Rectal smooth muscle tissue (tissue), 1 donor: Measurements from ENCODE around the gene WNT10A.

Experiments
- H3K27ac ChIP-seq: one replicate; pipeline ENCODE4 v1.7.0; 2013; ENCODE audit warnings: low read depth, low read length, inconsistent platforms
- H3K27me3 ChIP-seq: one replicate; pipeline ENCODE4 v1.7.0; 2013; ENCODE audit warnings: low read length; ENCODE audit not compliant: control insufficient read depth, insufficient read depth
- H3K36me3 ChIP-seq: one replicate; pipeline ENCODE4 v1.7.0; 2013; ENCODE audit warnings: low read length; ENCODE audit not compliant: control insufficient read depth, insufficient read depth
- H3K4me1 ChIP-seq: one replicate; pipeline ENCODE4 v1.7.0; 2013; ENCODE audit warnings: low read length; ENCODE audit not compliant: control insufficient read depth, insufficient read depth
- H3K4me3 ChIP-seq: one replicate; pipeline ENCODE4 v1.7.0; 2013; ENCODE audit warnings: low read length
- H3K9ac ChIP-seq: one replicate; pipeline ENCODE4 v1.7.0; 2013; ENCODE audit warnings: low read length

The WNT10A gene

DNA sequence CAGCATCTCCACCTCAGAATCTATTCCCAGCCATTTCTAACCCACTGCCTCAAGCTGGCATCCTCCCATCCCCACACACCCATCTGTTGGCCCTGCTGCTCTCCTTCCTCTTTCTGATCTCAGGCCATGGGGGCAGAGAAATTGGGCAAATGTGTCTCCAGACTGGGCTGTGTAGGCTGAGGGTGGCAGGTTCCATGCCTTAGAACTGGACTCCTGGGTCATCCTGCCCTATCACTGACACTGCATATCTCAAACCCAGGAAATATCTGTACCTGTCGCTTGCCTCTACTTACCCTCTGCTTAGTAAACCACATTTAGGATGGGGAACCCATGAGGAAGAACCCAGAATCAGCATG lies 1.8 kb downstream of the WNT10A start:
- Histone ChIP-seq H3K4me1 (no peaks in the 10 kb centered on the region), H3K4me3 (no peak overlapping the region), H3K36me3 (no peaks in the 10 kb centered on the region), H3K27me3 (peaks cover 40% of the 10 kb centered on the region), H3K9ac (no peak overlapping the region), H3K27ac (no peak overlapping the region)

DNA sequence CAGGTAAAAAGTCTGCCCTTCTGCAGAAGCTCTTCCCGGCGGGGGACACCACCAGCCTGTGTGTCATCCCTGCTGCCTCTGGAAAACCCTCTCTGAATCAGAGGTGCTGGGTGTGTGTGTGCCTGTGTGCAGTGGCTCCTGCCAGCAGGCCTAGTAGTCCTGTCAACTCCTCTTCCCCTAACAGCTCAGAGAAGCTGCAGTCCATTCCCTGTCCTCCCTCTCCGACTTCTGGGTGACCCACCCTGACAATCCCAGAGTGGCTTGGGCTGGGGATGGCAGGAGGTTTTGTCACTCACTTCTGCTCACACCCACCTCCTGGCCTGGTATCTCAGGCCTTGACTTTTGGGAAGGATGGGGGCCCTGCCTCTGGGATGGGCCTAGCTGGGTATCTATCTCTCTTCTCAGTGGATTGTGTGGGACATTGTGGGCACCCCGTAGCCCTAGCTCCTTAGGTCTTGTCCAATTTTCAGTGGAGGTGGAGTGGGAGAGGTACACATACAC lies 2.3 kb downstream of the WNT10A start:
- no peaks in the 10 kb centered on the region for H3K36me3 ChIP-seq
- peaks cover 40% of the 10 kb centered on the region for H3K27me3 ChIP-seq
- H3K4me1 ChIP-seq = no peaks in the 10 kb centered on the region
- H3K4me3 ChIP-seq = no peak overlapping the region
- H3K9ac ChIP-seq = no peak overlapping the region
- H3K27ac ChIP-seq = no peak overlapping the region

DNA sequence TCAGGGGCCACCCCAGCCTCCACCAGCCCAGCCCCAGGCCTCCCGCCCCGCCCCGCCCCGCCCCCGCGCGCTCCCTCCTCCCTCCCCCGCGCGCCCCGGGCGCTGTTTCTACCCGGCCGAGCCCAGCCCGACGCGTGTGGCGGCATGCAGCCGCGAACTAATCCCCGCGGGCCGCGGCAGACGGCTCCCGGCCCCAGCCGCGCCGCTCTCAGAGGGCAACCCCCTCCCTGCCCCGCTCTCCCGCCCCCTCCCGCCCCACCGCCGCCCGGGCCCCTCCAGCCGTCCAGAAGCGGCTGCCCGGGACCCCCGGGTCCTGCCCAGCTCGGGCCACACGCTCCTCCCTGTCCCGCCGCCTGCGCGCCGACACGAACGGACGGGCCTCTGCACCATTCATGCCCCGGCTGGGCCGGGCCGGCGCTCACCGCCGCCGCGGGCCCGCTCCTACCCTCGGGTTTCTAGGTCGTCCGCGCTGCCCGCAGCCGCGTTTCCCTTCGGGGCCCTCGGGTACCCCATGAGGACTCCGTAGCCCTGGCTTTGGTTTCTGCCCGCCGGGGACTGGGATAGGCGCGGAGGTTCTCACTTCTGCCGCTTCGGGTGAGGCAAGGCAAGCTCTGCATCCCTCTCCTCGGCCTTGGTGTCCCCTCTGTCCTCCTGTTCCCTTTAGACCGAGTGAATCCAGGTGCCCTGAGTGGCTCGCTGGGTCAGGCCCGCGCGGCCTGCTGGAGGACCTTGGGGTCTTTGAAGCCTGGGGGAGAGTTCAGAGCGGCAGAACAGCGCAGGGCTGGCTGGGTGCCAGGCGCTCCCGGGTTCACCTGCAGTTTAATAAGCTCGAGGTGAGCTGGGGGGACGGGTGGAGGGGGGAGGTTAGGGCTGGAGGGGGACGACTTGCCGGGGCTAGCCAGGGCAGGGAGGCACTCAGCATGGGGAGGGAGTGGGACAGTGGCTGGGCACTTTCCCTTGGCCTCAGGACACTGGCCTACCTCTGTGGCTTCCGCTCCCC lies 3.1 kb downstream of the WNT10A start:
- Histone ChIP-seq H3K9ac (no peak overlapping the region), H3K4me3 (peak overlapping the region; percentile 19), H3K4me1 (no peaks in the 10 kb centered on the region), H3K36me3 (no peaks in the 10 kb centered on the region), H3K27ac (no peak overlapping the region), H3K27me3 (peaks cover 40% of the 10 kb centered on the region)

DNA sequence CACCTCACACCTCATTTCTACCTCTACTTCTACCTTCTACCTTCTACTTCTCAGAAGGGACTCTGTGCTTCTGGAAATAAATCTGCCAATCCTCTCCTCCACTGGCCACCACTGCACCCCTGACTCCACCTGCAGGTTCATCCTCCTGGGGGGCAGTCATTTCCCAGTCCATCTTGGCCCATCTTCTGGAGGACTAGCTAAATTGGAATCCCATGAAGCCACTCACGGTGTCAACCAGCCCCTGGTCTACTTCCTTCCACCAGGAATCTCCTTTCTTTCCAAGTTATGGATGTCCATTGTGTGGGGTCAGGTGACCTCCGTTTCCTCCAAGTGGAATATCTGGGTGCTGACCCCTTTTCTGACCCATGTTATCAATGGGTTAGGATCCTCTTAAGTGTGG lies 3.9 kb downstream of the WNT10A start:
- H3K27me3 ChIP-seq = peaks cover 36% of the 10 kb centered on the region
- no peak overlapping the region for H3K27ac ChIP-seq
- no peak overlapping the region for H3K4me3 ChIP-seq
- no peaks in the 10 kb centered on the region for H3K4me1 ChIP-seq
- no peaks in the 10 kb centered on the region for H3K36me3 ChIP-seq
- H3K9ac ChIP-seq = no peak overlapping the region

DNA sequence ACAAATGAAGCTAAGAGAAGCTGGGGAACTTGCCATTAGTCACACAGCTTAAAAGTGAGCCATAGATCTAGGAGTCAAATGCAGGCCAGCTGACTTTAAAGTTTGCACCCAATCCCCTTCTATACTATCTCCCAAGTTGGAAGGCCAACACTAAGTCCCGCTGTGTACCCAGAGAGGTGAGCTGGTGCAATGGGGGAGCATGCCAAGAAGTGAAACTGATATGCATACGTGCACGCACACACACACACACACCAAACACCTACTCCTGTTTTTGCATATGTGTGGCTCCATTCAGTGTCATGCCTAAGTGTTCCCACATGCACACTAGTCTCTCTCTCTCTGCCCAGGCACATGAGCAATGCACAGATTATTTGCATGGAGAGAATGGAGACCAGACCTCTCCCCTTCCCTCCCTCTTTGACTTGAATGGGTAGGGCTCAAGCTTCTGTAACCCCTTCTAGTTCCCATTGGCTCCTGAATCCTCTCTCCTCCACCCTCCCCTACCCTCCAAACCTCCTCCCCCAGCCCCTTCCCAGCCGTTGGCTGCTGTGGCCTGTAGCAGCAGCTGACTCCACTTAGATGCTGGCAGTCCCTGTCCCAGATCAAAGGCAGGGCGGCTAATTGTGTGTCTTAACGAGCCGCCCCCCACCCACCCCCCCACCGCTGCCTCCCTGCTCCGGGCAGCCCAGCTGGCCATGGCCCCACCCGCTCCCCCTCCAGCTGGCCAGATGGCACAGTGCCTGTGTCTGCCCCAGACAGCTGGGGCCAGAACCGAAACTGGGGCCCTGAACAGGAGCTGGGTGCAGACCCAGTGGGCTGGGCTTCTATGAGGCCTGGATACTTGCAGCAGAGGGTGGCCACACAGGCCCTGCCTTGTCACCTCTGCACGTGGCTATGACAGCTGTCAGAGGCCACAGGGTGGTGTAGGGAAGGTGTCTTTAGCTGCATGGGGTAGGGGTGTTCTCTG lies 5.6 kb downstream of the WNT10A start:
- Histone ChIP-seq H3K9ac (no peak overlapping the region), H3K4me3 (no peak overlapping the region), H3K36me3 (no peaks in the 10 kb centered on the region), H3K4me1 (no peaks in the 10 kb centered on the region), H3K27me3 (peaks cover 27% of the 10 kb centered on the region), H3K27ac (no peak overlapping the region)

DNA sequence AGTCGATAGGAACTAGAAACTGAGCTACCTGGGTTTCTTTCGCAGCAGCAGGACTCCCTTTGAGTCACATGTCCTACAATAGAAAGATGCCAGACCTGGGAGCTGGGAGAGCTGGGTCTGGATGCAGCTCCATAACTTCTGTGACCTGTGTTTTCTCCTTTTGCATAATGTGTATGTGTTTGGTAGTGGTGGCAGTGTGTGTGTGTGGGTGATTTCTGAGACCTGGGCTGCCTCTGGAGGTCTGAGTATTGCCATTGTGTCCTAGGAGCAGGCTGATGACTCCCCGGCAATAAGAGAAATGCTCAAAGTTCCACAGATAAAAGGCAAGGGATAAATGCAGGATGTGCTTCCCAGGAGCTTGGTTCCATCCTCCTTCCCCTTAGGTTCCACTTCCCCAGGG lies 6.4 kb downstream of the WNT10A start:
- H3K4me1 ChIP-seq = no peaks in the 10 kb centered on the region
- H3K27me3 ChIP-seq = peaks cover 19% of the 10 kb centered on the region
- H3K9ac ChIP-seq = no peak overlapping the region
- no peak overlapping the region for H3K4me3 ChIP-seq
- H3K27ac ChIP-seq = no peak overlapping the region
- H3K36me3 ChIP-seq = no peaks in the 10 kb centered on the region

DNA sequence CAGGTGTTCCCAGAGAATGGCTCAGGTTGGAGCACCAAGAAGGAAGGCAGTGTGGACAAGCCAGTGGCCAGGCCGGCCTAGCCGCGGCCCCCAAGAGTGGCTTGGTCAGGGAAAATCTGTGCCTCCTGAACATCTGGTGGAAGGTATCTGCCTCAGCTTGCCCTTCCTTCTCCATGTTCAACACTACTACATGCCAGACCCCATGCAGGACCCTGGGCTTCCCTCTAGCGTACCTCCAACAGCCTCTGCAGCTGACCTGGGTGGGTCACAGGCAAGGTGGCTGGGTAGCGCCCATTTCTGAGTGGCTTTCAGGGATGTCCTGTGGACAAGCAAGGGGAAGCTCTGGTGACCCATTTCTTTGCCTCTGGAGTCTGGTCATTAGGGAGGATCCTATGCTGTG lies 7.7 kb downstream of the WNT10A start:
- H3K4me3 ChIP-seq = no peak overlapping the region
- no peak overlapping the region for H3K9ac ChIP-seq
- no peaks in the 10 kb centered on the region for H3K36me3 ChIP-seq
- H3K27ac ChIP-seq = no peak overlapping the region
- peaks cover 11% of the 10 kb centered on the region for H3K27me3 ChIP-seq
- peaks cover 3% of the 10 kb centered on the region for H3K4me1 ChIP-seq

DNA sequence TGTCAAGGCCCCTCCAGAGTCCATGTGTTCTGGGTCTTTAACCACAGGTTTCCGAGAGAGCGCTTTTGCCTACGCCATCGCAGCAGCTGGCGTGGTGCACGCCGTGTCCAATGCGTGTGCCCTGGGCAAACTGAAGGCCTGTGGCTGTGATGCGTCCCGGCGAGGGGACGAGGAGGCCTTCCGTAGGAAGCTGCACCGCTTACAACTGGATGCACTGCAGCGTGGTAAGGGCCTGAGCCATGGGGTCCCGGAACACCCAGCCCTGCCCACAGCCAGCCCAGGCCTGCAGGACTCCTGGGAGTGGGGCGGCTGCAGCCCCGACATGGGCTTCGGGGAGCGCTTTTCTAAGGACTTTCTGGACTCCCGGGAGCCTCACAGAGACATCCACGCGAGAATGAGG lies 9.3 kb downstream of the WNT10A start:
- peaks cover 14% of the 10 kb centered on the region for H3K27me3 ChIP-seq
- H3K4me1 ChIP-seq = peaks cover 3% of the 10 kb centered on the region
- H3K27ac ChIP-seq = no peak overlapping the region
- no peaks in the 10 kb centered on the region for H3K36me3 ChIP-seq
- no peak overlapping the region for H3K4me3 ChIP-seq
- no peak overlapping the region for H3K9ac ChIP-seq

DNA sequence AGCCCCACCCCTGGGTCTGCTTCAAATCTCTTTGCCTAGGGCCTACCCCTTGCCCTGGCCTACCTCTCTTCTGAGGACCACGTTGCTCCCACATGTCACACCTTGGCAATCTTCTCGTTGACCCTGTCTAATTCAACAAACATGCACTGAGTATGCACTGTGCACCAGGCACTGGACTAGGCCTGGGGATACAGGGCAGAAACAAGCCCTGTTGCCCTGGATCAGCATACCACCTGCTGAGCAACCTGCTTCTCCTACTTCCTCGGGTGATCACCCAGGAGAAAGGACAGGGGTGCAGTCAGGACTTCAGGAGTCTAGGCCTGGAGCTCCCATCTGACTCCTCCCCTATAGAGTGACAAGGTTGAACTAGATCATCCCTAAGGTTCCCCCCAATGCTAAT lies 9.7 kb downstream of the WNT10A start:
- Histone ChIP-seq H3K27ac (no peak overlapping the region), H3K4me3 (no peak overlapping the region), H3K36me3 (no peaks in the 10 kb centered on the region), H3K4me1 (peaks cover 3% of the 10 kb centered on the region), H3K9ac (no peak overlapping the region), H3K27me3 (peaks cover 19% of the 10 kb centered on the region)

DNA sequence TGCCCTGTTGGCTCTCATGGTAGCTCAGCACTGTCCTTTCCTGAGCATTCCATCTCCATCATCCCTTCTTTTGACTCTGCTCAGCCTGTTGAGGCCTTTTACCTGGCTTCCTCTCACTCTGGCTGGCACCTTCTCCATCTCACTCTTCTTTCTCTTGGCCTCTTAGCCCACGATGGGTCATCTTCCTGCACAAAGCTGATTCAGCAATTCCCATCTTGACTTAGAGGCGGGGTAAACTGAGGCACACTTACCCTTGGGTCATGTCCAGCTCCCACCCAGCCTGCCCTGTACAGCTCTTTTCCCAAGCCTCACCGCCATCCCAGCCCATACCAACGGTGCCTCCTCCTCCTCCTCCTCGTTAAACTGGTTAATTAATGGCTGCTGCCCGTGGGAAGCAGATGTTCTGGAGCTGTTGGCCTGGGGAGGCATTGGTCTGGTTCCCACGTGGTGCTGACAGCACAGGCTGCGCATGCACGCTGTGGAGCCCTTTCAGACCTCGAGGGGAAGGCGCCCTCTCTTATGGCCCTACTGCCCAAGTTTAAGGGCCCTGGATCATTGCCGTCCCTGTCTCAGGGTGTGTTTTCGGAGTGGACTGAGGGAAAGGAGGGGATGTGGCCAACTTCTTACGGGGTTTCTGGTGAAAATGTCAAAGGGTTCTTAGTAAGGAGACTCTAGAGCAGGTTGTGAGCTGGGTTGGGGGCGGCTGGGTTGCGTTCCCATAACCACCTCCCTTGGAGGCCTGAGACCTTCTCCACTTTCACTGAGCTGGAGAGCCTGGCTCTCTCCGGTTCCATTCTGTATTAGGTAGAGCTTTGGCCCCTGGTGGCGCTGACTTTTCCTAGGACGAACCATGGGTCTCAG lies 10.9 kb downstream of the WNT10A start:
- H3K4me1 ChIP-seq = peaks cover 3% of the 10 kb centered on the region
- no peak overlapping the region for H3K9ac ChIP-seq
- H3K36me3 ChIP-seq = no peaks in the 10 kb centered on the region
- no peak overlapping the region for H3K4me3 ChIP-seq
- peaks cover 23% of the 10 kb centered on the region for H3K27me3 ChIP-seq
- H3K27ac ChIP-seq = no peak overlapping the region

DNA sequence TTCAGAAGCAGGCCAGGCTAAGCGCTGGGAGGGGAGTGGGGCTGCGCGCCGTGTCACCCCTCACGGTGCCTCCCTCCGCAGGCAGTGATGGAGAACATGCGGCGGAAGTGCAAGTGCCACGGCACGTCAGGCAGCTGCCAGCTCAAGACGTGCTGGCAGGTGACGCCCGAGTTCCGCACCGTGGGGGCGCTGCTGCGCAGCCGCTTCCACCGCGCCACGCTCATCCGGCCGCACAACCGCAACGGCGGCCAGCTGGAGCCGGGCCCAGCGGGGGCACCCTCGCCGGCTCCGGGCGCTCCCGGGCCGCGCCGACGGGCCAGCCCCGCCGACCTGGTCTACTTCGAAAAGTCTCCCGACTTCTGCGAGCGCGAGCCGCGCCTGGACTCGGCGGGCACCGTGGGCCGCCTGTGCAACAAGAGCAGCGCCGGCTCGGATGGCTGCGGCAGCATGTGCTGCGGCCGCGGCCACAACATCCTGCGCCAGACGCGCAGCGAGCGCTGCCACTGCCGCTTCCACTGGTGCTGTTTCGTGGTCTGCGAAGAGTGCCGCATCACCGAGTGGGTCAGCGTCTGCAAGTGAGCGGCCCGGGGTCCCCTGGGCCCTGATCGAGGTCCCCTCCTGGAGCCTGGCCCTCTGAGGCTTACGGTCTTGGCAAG lies 12.2 kb downstream of the WNT10A start:
- H3K27me3 ChIP-seq = peaks cover 31% of the 10 kb centered on the region
- H3K9ac ChIP-seq = no peak overlapping the region

More for the DNA sequence above, 12.2 kb downstream of the WNT10A start:
- peaks cover 4% of the 10 kb centered on the region for H3K4me1 ChIP-seq
- H3K27ac ChIP-seq = no peak overlapping the region
- peak overlapping the region; percentile 53 for H3K4me3 ChIP-seq
- no peaks in the 10 kb centered on the region for H3K36me3 ChIP-seq
